Effector memory CD8-positive, alpha-beta T cell (primary cell): ENCODE data around the gene USP8.
"Not testable (repeated sequence)": the region's sequence is repeated elsewhere in the genome, so short reads cannot be mapped to it uniquely, and the experiment has no call there.

Source experiments
- ATAC-seq: fragments of 150-1000 bp; cut with Tn5 transposase; replicated peaks from 2 replicates; pipeline ENCODE4 v1.10.0; 2021; ENCODE audit warnings: mild to moderate bottlenecking, moderate library complexity
- DNase-seq, 3 experiments: peaks; one replicate each; pipeline ENCODE4 v3.0.0; 2021
- H3K27ac Mint-ChIP-seq, 2 donors: one replicate each; pipeline ENCODE4 v1.8.0; 2022; ENCODE audit warnings: mild to moderate bottlenecking in 2 of 2, mixed read lengths in 2 of 2, moderate library complexity in 2 of 2
- H3K27me3 Mint-ChIP-seq, 2 donors: one replicate each; pipeline ENCODE4 v1.8.0; 2022; ENCODE audit warnings: mixed read lengths in 2 of 2
- H3K36me3 Mint-ChIP-seq: one replicate; pipeline ENCODE4 v1.8.0; 2022; ENCODE audit warnings: mild to moderate bottlenecking, moderate library complexity, mixed read lengths; ENCODE audit not compliant: insufficient read depth
- H3K4me1 Mint-ChIP-seq, 2 donors: one replicate each; pipeline ENCODE4 v1.8.0; 2022; ENCODE audit warnings: low read depth in 2 of 2, mixed read lengths in 2 of 2
- H3K4me3 Mint-ChIP-seq, 2 donors: one replicate each; pipeline ENCODE4 v1.8.0; 2022; ENCODE audit warnings: mild to moderate bottlenecking in 2 of 2, mixed read lengths in 2 of 2, moderate library complexity in 2 of 2
- H3K9me3 Mint-ChIP-seq, 2 donors: one replicate each; pipeline ENCODE4 v1.8.0; 2022; ENCODE audit warnings: mixed read lengths in 2 of 2
- total RNA-seq, 9 experiments: gene quantifications; one replicate each; lab custom pipeline; 2026; lab: John Stamatoyannopoulos, UW

The USP8 gene
- 89.0 to 152 (median 110) reads per million in 9 experiments for total RNA-seq

DNA sequence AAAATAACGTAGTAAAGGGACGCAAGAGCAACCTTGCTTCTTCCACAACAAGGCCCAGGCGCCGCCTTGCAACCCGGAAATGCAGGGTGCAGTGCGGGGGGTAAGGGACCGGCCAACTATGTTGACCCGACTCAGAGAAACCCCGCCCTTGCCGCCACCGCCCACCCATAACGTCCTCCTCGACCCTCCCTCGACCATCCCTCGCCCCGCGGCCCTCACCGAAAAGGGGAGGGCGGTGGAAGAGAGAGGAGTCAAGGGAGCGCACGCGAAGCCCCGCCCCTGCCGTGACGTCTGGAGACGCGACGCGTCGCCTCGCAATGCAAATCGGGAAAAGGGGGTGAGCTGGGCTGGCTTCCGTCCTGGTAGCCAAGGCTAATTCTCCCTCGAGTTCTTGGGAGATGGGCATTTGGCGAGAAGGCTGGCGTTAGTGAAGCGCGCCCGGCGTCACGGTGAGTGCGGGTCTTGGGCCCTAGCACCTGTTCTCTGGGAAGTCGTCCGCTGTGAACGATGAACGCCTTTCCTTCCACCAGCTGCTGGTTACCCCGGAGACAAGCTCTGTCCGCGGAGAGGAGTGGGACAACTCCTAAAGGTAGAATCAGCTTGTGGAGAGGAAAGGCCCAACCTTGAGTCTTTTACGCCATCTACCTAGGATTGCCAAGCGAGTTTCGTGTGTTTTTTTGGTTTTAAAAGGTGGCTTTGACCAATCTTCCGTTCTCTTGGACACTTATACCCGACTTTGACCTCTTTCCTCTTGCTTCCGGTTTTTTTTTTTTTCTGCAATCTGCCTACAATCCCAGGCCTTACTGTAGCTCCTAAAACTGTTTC lies at the start of gene USP8:
USP8 (plus strand) TSS at position 340 of the 825 bp plus-strand sequence. CDS start 14,669 bp downstream, outside the sequence.
- DNase-seq (peak; percentile 89 to 93 (median 91)), ATAC-seq (peak; percentile 93)
- H3K27me3 Mint-ChIP-seq = no peaks in the 10 kb centered on the region
- peaks cover 19 to 34% of the 10 kb centered on the region in 2 donors for H3K4me1 Mint-ChIP-seq
- H3K4me3 Mint-ChIP-seq = peak within 1 kb of the TSS; percentile 92 to 95
- H3K9me3 Mint-ChIP-seq = no peaks in the 10 kb centered on the region
- peaks cover 31% of the 10 kb centered on the region for H3K36me3 Mint-ChIP-seq
- H3K27ac Mint-ChIP-seq = peak within 1 kb of the TSS; percentile 94 to 96

DNA sequence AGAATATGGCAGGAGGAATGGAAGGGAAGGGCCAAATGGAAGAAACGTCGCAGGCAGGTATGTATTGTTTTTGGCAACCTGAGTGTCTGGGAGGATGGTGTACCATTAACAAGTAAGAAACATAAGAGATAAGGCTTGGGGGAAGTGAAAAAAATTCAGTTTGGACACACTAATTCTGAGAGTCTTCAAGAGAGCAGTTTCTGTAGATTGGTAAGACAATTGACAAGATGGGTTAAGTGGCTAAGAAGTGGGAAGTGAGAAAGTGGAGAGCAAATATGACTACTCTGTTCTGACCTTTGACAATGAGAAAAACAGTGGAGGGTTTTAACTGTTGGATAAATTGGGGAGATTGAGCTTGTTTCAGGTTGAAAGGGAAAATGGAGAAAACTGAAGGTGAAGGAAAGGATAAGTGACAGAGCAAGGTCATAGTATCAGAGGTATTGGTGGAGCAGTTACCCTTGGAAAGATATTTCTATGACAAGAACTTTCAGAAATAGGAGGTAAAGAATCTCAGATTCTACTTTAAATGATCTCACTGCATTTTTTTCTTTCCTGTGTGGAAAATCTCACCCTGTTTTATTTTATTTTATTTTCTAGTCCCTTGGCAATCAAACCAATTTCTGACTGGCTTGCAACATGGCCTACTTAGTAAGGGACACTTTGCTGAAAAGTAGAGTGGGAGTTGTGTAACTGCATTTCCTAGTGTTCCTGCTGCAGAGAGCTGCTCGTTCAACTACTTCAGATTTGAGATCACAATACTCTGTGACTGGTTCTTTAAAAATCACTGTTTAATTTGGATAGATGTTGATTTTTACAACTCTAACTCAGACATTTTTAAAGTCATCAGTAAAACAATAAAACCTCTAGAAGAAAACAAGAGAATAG lies 46.1 kb upstream of the USP8 start:
- H3K4me1 Mint-ChIP-seq = no peaks in the 10 kb centered on the region
- H3K36me3 Mint-ChIP-seq = no peaks in the 10 kb centered on the region
- no peaks in the 10 kb centered on the region for H3K9me3 Mint-ChIP-seq
- ATAC-seq (no peak), DNase-seq (no peak)
- no peak overlapping the region for H3K4me3 Mint-ChIP-seq
- no peaks in the 10 kb centered on the region for H3K27me3 Mint-ChIP-seq
- peak overlapping the region in 1 of 2 donors; percentile 1 for H3K27ac Mint-ChIP-seq

DNA sequence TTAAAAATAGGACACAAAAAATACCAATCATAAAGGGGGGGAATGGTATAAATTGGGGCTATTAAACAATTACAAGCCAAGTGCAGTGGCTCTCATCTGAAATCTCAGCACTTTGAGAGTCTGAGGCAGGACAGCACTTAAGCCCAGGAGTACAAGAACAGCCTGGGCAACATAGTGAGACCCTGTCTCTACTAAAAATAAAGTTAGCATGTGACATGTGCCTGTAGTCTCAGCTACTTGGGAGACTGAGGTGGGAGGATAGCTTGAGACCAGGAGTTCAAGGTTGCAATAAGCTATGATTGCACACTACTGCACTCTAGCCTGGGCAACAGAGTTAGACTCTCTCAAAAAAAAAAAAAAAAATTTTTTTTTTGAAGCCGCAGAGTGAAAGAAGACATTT lies 45.4 kb upstream of the USP8 start:
- no peaks in the 10 kb centered on the region for H3K27me3 Mint-ChIP-seq

DNA sequence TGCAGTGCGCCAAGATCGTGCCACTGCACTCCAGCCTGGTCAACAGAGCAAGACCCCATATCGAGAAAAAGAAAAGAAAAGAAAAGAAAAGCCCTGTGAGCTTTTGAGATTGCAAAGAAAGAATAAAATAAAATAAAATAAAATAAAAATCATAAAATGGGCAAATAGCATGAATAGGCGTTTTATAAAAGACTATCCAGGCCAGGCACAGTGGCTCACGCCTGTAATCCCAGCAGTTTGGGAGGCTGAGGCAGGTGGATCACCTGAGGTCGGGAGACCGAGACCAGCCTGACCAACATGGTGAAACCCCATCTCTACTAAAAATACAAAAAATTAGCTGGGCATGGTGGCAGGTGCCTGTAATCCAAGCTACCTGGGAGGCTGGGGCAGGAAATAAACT lies 44.8 kb upstream of the USP8 start:
- H3K27me3 Mint-ChIP-seq, H3K36me3 Mint-ChIP-seq, ATAC-seq, DNase-seq, H3K27ac Mint-ChIP-seq, H3K4me3 Mint-ChIP-seq, H3K4me1 Mint-ChIP-seq, H3K9me3 Mint-ChIP-seq: not testable (repeated sequence)

More for the DNA sequence above, 45.4 kb upstream of the USP8 start:
- no peak overlapping the region for H3K27ac Mint-ChIP-seq
- no peaks in the 10 kb centered on the region for H3K9me3 Mint-ChIP-seq
- no peak for ATAC-seq
- H3K4me3 Mint-ChIP-seq = no peak overlapping the region
- no peaks in the 10 kb centered on the region for H3K36me3 Mint-ChIP-seq
- no peaks in the 10 kb centered on the region for H3K4me1 Mint-ChIP-seq
- DNase-seq = no peak

DNA sequence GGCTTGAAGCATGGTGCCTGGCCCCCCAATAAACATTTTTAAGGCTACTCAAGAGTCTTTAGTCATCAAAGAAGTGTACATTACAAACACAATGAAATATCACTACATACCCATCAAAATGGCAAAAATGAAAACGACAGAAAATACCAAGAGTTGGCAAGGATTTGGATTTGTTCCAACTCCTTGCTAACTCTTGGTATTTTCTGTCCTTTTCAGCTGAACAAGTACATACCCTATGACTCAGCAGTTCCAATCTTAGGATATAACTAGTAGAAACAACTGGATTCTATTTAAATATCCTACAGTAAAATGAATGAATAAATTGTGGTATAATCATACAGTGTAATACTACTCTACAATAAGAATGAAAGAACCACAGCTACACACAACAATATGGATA lies 44.1 kb upstream of the USP8 start:
- no peak for ATAC-seq

DNA sequence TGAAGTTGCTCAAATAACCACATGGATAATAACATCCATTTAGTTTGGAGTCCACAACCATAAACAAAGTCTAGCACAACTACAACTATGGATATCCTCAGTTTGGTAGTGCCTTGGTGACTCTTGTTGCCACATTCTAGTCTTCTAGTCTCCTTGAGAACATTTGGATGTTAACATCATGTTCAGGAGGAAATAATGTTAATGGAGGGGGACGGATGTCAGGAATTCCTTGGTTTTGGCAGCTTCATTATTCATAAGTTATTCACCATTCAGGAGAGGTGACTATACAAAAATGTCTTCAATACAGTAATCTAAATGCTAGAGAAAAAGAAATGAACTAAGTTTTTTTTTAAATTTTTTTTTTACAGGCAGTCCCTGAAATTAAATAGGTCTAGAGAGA lies 42.8 kb upstream of the USP8 start:
- Mint-ChIP-seq H3K27ac (no peak overlapping the region), H3K9me3 (no peaks in the 10 kb centered on the region), H3K4me3 (no peak overlapping the region), H3K4me1 (no peaks in the 10 kb centered on the region), H3K36me3 (no peaks in the 10 kb centered on the region), H3K27me3 (no peaks in the 10 kb centered on the region)
- ATAC-seq (no peak), DNase-seq (no peak)

More for the DNA sequence above, 44.1 kb upstream of the USP8 start:
- no peak for DNase-seq
- Mint-ChIP-seq H3K36me3 (no peaks in the 10 kb centered on the region), H3K9me3 (no peaks in the 10 kb centered on the region), H3K27me3 (no peaks in the 10 kb centered on the region), H3K27ac (no peak overlapping the region), H3K4me3 (no peak overlapping the region), H3K4me1 (no peaks in the 10 kb centered on the region)

DNA sequence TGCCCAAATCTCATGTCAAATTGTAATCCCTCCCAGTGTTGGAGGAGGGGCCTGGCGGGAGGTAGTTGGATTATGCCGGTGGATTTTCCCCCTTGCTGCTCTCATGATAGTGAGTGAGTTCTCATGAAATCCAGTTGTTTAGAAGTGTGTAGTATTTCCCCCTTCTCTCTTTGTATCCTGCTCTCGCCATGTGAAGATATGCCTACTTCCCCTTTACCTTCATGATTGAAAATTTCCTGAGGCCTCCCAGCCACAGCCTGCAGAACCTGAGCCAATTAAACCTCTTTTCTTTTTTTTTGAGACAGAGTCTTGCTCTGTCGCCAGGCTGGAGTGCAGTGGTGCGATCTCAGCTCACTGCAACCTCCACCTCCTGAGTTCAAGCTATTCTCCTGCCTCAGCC lies 41.8 kb upstream of the USP8 start:
- not testable (repeated sequence) for H3K27me3 Mint-ChIP-seq, H3K27ac Mint-ChIP-seq, DNase-seq, H3K9me3 Mint-ChIP-seq, ATAC-seq, H3K4me3 Mint-ChIP-seq, H3K36me3 Mint-ChIP-seq, H3K4me1 Mint-ChIP-seq

DNA sequence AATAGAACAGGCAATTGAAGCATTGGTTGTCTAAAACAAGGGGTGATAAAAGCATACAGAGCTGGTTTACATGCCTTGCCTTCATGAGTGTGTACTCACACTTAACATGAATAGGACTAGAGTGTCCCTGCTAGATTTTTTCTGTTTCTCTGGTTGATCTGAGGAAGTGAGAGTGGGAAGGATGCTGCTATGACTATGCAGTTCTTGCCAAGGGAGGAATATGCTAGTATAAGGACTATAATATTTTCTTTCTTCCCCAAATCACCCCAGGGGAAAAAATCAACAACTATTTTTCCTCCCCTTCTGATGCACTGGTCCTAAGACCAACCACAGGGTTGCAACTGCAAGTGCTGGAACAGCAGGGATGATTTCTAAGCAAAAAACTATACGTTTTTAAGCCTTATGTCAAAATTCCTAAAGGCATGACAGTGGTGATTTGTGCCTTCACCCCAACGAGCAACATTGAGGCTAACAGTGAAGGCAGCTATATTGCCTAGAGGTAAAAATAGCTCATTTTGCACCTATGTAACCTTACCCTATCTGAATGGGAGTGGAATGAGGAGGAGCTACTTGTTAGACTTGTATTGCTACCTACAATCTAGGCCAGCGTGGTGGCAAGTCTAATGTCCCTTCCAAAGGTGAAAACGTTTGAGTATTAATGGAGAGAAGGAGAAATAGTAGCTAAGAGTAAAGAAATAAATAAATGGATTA lies 33.5 kb upstream of the USP8 start:
- H3K27ac Mint-ChIP-seq = no peak overlapping the region
- H3K4me3 Mint-ChIP-seq = no peak overlapping the region
- no peak for ATAC-seq
- no peaks in the 10 kb centered on the region for H3K27me3 Mint-ChIP-seq
- no peak for DNase-seq
- no peaks in the 10 kb centered on the region for H3K36me3 Mint-ChIP-seq
- no peaks in the 10 kb centered on the region for H3K9me3 Mint-ChIP-seq
- H3K4me1 Mint-ChIP-seq = no peaks in the 10 kb centered on the region

DNA sequence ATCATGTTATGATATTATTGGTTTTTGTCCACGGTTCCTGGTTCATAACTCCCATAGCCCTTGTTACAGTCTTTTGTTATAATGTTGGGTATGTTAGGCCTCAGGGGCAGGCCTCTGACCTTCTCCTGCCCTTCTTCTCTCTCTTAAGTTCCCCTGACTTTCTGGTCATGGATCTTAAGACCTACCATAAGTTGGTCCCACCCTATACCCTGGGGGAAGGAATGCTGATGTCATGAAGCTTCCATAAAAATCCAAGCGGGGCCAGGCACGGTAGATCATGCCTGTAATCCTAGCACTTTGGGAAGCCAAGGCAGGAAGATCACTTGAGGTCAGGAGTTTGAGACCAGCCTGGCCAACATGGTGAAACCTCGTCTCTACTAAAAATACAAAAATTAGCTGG lies 32.6 kb upstream of the USP8 start:
- H3K4me3 Mint-ChIP-seq, ATAC-seq, H3K4me1 Mint-ChIP-seq, DNase-seq, H3K27me3 Mint-ChIP-seq, H3K27ac Mint-ChIP-seq, H3K9me3 Mint-ChIP-seq, H3K36me3 Mint-ChIP-seq: not testable (repeated sequence)

DNA sequence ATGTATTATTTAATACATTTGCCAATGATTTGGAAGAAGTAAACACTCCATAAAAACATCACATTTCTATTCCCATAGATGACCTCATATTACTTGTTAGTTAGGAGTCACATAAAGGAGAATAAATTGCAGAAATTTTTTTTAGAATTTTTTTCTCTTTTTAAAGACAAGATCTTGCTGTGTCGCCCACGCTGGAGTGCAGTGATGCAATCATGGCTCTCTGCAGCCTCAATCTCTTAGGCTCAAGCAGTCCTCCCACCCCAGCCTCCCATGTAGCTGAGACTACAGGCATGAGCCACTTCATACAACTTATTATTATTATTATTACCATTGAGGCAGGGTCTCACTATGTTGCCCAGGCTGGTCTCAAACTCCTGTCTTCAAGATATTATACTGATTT lies 12.3 kb upstream of the USP8 start:
- ATAC-seq = no peak
- Mint-ChIP-seq H3K27me3 (peaks cover 0 to 7% of the 10 kb centered on the region in 2 donors), H3K9me3 (no peaks in the 10 kb centered on the region), H3K27ac (no peak overlapping the region), H3K4me1 (no peaks in the 10 kb centered on the region), H3K4me3 (no peak overlapping the region), H3K36me3 (no peaks in the 10 kb centered on the region)
- DNase-seq = no peak

DNA sequence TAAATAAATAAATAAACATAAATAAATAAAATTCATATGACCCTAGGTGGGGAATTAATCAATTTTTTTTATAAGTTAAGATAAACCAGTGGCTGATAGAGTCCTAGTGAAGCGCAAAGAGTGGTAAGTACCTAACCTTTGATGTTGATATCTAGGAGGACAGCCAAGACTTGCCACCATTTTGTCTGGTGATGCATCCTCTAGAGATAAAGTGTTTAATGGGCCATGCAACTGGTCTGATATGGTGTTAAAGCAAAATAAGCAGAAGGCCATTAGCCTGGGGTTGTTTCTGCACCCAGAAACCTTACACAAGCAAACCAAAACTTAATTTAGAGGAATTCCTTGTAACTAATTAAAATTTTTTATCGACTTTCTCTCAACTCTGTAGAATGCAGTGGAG lies 9.6 kb upstream of the USP8 start:
- Mint-ChIP-seq H3K36me3 (no peaks in the 10 kb centered on the region), H3K27me3 (no peaks in the 10 kb centered on the region), H3K4me3 (no peak overlapping the region), H3K27ac (no peak overlapping the region), H3K9me3 (no peaks in the 10 kb centered on the region), H3K4me1 (no peaks in the 10 kb centered on the region)
- DNase-seq (no peak), ATAC-seq (no peak)

DNA sequence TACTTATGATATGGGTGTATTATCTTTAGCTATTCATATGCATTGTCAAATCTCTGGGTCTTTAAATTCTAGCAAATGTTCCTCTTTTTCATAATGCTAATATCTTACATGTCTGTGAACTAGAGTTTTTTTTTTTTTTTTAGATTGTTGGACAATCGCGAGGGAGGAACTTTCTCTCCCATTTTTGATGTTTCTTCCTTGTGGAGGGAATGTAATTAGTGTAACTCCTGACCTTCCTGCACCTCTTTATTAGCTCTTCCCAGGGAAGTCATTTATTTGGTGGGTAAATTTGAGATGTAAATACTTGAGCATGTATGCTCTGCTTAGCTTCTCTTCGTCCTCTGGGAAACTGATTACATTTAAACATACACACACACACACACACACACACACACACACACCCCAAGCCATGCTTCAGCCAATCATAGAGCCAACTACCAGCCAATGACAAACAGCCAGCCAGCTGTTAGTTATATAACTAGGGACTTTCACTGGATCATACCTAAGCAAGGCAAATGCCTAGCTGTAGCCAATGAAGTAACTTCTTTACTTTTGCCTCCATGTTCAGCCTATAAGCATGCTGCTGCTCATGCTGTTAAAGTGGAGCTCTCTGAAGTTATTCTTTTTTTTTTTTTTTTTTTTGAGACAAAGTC lies 8.3 kb upstream of the USP8 start:
- DNase-seq (no peak), ATAC-seq (no peak)
- no peaks in the 10 kb centered on the region for H3K4me1 Mint-ChIP-seq
- H3K27me3 Mint-ChIP-seq = no peaks in the 10 kb centered on the region
- no peak overlapping the region for H3K4me3 Mint-ChIP-seq
- H3K9me3 Mint-ChIP-seq = no peaks in the 10 kb centered on the region
- peaks cover 2% of the 10 kb centered on the region for H3K36me3 Mint-ChIP-seq
- H3K27ac Mint-ChIP-seq = no peak overlapping the region

DNA sequence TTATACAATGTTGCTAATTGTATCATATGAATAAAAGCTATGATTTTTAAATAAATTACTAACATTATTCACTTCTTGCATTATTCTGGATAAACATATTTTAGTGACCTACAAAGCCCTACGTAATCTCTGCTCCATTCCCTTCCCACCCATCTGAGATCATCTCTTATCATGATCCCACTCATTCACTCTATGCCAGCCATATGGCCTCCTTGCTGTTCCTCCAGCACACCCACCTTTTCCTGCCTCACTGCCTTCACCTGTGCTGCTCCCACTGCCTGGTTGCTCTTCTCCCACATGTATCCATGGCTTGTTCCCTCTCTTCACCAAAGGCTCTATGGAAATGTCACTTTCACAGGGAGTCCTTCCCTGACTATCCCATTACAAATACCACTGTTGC lies 7.3 kb upstream of the USP8 start:
- Mint-ChIP-seq H3K4me1 (no peaks in the 10 kb centered on the region), H3K36me3 (peaks cover 2% of the 10 kb centered on the region), H3K4me3 (no peak overlapping the region), H3K9me3 (no peaks in the 10 kb centered on the region), H3K27me3 (no peaks in the 10 kb centered on the region), H3K27ac (peak overlapping the region in 1 of 2 donors; percentile 20)
- ATAC-seq (no peak), DNase-seq (no peak)
